22Rv1 (cell line): ENCODE measurements around the gene UBE2Q1.

ENCODE experiments used
- ZFX ChIP-seq: fragments of 450-650 bp; IDR thresholded peaks from 2 replicates; pipeline ENCODE4 v1.6.1; 2017; ENCODE audit warnings: antibody characterized with exemption, borderline replicate concordance
- TF ChIP-seq, protein P1 (sequence below): fragments of 450-650 bp; IDR thresholded peaks from 2 replicates; pipeline ENCODE4 v1.5.1; 2017; ENCODE audit warnings: mild to moderate bottlenecking

DNA sequence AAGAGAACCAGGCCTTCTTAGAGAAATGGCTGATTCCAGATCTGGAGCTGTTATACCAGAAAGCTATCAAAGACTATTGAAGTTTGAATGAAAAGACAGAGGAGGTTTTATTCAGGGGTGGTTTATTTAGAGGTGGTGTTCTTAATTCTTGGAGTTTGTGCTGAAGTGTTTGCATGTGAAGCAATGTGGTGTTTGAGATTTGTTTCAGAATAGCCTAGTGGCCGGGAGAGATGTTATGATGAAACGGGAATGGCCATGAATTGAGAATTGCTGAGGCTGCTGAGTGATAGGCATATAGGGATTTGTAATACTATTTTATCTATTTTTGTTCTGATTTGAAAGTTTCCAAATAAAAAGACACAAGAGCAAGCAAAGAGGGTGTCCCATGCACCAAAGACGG is 45.7 kb downstream of the UBE2Q1 start:
- TF ChIP-seq, protein P1, sequence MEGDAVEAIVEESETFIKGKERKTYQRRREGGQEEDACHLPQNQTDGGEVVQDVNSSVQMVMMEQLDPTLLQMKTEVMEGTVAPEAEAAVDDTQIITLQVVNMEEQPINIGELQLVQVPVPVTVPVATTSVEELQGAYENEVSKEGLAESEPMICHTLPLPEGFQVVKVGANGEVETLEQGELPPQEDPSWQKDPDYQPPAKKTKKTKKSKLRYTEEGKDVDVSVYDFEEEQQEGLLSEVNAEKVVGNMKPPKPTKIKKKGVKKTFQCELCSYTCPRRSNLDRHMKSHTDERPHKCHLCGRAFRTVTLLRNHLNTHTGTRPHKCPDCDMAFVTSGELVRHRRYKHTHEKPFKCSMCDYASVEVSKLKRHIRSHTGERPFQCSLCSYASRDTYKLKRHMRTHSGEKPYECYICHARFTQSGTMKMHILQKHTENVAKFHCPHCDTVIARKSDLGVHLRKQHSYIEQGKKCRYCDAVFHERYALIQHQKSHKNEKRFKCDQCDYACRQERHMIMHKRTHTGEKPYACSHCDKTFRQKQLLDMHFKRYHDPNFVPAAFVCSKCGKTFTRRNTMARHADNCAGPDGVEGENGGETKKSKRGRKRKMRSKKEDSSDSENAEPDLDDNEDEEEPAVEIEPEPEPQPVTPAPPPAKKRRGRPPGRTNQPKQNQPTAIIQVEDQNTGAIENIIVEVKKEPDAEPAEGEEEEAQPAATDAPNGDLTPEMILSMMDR = no peak
- no peak for TF ChIP-seq ZFX
